Upper lobe of left lung (tissue), 4 donors: Measurements from ENCODE around the gene PHF21A.

Experiments used
- CTCF ChIP-seq, 6 experiments: fragments of 450-650 bp in 4 of 6; fragments of 200-600 bp in 2 of 6; sonication (generic) in 2 of 6; IDR thresholded peaks; one replicate each; pipeline ENCODE4 v1.5.1; 2016 to 2019; ENCODE audit warnings: antibody characterized with exemption in 6 of 6
- EP300 ChIP-seq, 4 donors: sonication (generic); formaldehyde crosslinking; IDR thresholded peaks; one replicate each; pipeline ENCODE4 v1.5.1; 2017; ENCODE audit warnings: antibody characterized with exemption in 4 of 4, control low read depth in 2 of 4
- POLR2A ChIP-seq, 4 donors: fragments of 450-650 bp; IDR thresholded peaks; one replicate each; pipeline ENCODE4 v1.5.1; 2016 to 2017; ENCODE audit warnings: antibody characterized with exemption in 4 of 4, mild to moderate bottlenecking in 2 of 4

- no peak for TF ChIP-seq POLR2A (IDR thresholded peaks at IDR 0.05)
- no peak for TF ChIP-seq CTCF (IDR thresholded peaks at IDR 0.05)
- TF ChIP-seq EP300 (IDR thresholded peaks at IDR 0.05), result no peak
Observed at GRCh38 chr11:45984192-45984591, 137.1 kb downstream of the PHF21A start.
